Smooth muscle cell (in vitro differentiated cells): ENCODE measurements around the gene CINP. TPM values are rescaled to one million over a fixed set of nuclear protein-coding genes. Genes with fewer than 3 reads are reported as not detected.

Experiments used
- DNase-seq: peaks from one replicate; lab custom pipeline; 2025; ENCODE audit not compliant: unreplicated experiment; lab: John Stamatoyannopoulos, UW
- H2AFZ ChIP-seq: fragments of 200-600 bp; sonication (generic); 2 replicates; pipeline ENCODE4 v1.6.0; 2016; ENCODE audit warnings: antibody characterized with exemption, low read depth, mild to moderate bottlenecking
- H3F3A ChIP-seq: fragments of 200-600 bp; sonication (generic); 2 replicates; pipeline ENCODE4 v1.6.0; 2017; ENCODE audit warnings: antibody characterized with exemption, low read depth
- H3K27ac ChIP-seq: fragments of 200-600 bp; sonication (generic); 2 replicates; pipeline ENCODE4 v1.5.1; 2016; ENCODE audit warnings: low read depth, mild to moderate bottlenecking
- H3K27me3 ChIP-seq: fragments of 200-600 bp; sonication (generic); 2 replicates; pipeline ENCODE4 v1.6.1; 2016; ENCODE audit warnings: low read depth, mild to moderate bottlenecking
- H3K36me3 ChIP-seq: fragments of 200-600 bp; sonication (generic); 2 replicates; pipeline ENCODE4 v1.5.1; 2016; ENCODE audit warnings: low read depth
- H3K4me1 ChIP-seq: fragments of 200-600 bp; sonication (generic); 2 replicates; pipeline ENCODE4 v1.5.1; 2016; ENCODE audit warnings: low read depth
- H3K4me2 ChIP-seq: fragments of 200-600 bp; sonication (generic); 2 replicates; pipeline ENCODE4 v1.6.0; 2016; ENCODE audit warnings: mild to moderate bottlenecking
- H3K4me3 ChIP-seq: fragments of 200-600 bp; sonication (generic); 2 replicates; pipeline ENCODE4 v1.5.1; 2016; ENCODE audit warnings: mild to moderate bottlenecking
- H3K79me2 ChIP-seq: fragments of 200-600 bp; sonication (generic); 2 replicates; pipeline ENCODE4 v1.6.0; 2016; ENCODE audit warnings: low read depth, mild to moderate bottlenecking
- H3K9ac ChIP-seq: fragments of 200-600 bp; sonication (generic); 2 replicates; pipeline ENCODE4 v1.6.0; 2016; ENCODE audit warnings: low read depth
- H3K9me3 ChIP-seq: fragments of 200-600 bp; sonication (generic); replicated peaks from 2 replicates; pipeline ENCODE4 v1.5.1; 2016; ENCODE audit warnings: low read depth
- H4K20me1 ChIP-seq: fragments of 200-600 bp; sonication (generic); 2 replicates; pipeline ENCODE4 v1.6.0; 2016; ENCODE audit warnings: low read depth
- CTCF ChIP-seq: fragments of 200-600 bp; sonication (generic); IDR thresholded peaks from 2 replicates; pipeline ENCODE4 v1.5.1; 2017; ENCODE audit warnings: borderline replicate concordance, mild to moderate bottlenecking, antibody characterized with exemption; ENCODE audit not compliant: insufficient read depth, poor library complexity, severe bottlenecking
- WGBS: methylation state at CpG from one replicate; pipeline ENCODE4 v1.1.7; 2016; ENCODE audit warnings: low lambda C conversion rate; 5-methylcytosine and 5-hydroxymethylcytosine counted together
- polyA plus RNA-seq: library from polyadenylated mRNA; unstranded; fragments of >200 nt; fragmentation: Nextera tagmentation; extraction: Ambion mirVana; gene quantifications from 2 replicates; pipeline ENCODE4 v1.2.1, GENCODE V29; 2016
- total RNA-seq: library from RNA; depleted of rRNA; stranded (reverse); fragments of >200 nt; gene quantifications from 2 replicates; pipeline ENCODE4 v1.2.3, GENCODE V29; 2014

The CINP gene
- 36.5 and 51.8 TPM in 2 replicates for total RNA-seq
- 34.9 and 43.6 TPM in 2 replicates for polyA plus RNA-seq

DNA sequence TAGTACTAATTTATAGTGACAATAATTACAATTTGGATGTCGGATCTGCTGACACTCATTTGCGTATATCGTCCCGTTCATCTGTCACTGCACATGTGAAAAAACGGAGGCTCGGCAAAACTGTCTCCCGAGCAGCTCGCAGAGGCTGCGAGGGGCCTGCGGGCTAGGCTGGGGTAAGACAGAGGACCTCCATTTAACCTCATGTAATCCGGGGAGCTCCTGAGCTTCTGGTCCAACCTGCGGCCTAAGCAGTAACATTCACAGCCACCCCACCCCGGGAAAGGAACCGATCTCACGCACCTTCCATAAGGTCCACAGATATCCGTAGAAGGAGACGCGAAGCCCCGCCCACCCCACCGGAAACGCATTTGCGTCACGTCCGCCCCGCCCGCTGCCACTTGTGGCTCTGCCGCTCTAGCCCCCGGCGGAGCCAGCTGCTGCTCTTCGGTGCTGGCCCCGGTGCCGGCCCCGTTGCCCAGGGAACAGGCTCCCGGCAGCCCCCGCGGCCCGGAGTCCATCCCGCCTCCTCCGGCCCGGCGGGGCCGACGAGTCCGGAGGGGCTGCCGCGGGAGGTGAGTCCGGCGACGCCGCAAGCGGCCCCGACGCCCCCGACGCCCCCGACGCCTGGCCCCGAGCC, at the start of gene CINP, which contains the start of gene TECPR2:
Gene CINP (minus strand): TSS at position 346 of the 637 bp plus-strand sequence. CDS start 39 bp downstream, at position 307.
Gene TECPR2 (plus strand): TSS at position 397 of the 637 bp plus-strand sequence. CDS start 13,781 bp downstream, outside the sequence.
- peak within 1 kb of the TSS; percentile 91 for H2AFZ ChIP-seq
- peaks cover 50% of the 10 kb centered on the region for H3K79me2 ChIP-seq
- H3K4me1 ChIP-seq, result peaks cover 12% of the 10 kb centered on the region
- H3K27me3 ChIP-seq, result no peaks in the 10 kb centered on the region
- TF ChIP-seq CTCF, result no peak
- peak within 1 kb of the TSS; percentile 96 for H3K4me2 ChIP-seq
- peak within 1 kb of the TSS; percentile 84 for H3K4me3 ChIP-seq
- peak within 1 kb of the TSS; percentile 91 for H3K9ac ChIP-seq
- under 1% methylated on average over 32 of the region's 58 CpGs for WGBS
- no peaks in the 10 kb centered on the region for H3K9me3 ChIP-seq
- H3K27ac ChIP-seq, result peak within 1 kb of the TSS; percentile 84
- H4K20me1 ChIP-seq, result peaks cover 9% of the 10 kb centered on the region
- no peaks in the 10 kb centered on the region for H3K36me3 ChIP-seq
- no peaks in the 10 kb centered on the region for H3F3A ChIP-seq
- DNase-seq, result peak; percentile 92

GRCh38 chr14:102408724-102409123, 46.0 kb upstream of the CINP start:
- Histone ChIP-seq H4K20me1 (no peaks in the 10 kb centered on the region), H2AFZ (no peak overlapping the region), H3K27ac (no peak overlapping the region), H3K79me2 (no peaks in the 10 kb centered on the region), H3F3A (no peaks in the 10 kb centered on the region), H3K9ac (no peak overlapping the region), H3K36me3 (peaks cover 12% of the 10 kb centered on the region), H3K4me1 (no peaks in the 10 kb centered on the region), H3K4me2 (no peak overlapping the region), H3K9me3 (no peaks in the 10 kb centered on the region), H3K4me3 (no peak overlapping the region), H3K27me3 (no peaks in the 10 kb centered on the region)
- no peak for TF ChIP-seq CTCF
- DNase-seq, result no peak

- Histone ChIP-seq H3F3A (no peaks in the 10 kb centered on the region), H3K4me2 (no peak overlapping the region), H3K27me3 (no peaks in the 10 kb centered on the region), H3K4me1 (no peaks in the 10 kb centered on the region), H2AFZ (no peak overlapping the region), H3K36me3 (peaks cover 26% of the 10 kb centered on the region), H3K9ac (no peak overlapping the region), H3K4me3 (no peak overlapping the region), H4K20me1 (no peaks in the 10 kb centered on the region), H3K79me2 (no peaks in the 10 kb centered on the region), H3K27ac (no peak overlapping the region), H3K9me3 (peaks cover 13% of the 10 kb centered on the region)
- WGBS, result 92% methylated on average over 7 of the region's 7 CpGs
- no peak for DNase-seq
- TF ChIP-seq CTCF, result no peak
Observed at GRCh38 chr14:102407258-102407657, 44.6 kb upstream of the CINP start.

DNA sequence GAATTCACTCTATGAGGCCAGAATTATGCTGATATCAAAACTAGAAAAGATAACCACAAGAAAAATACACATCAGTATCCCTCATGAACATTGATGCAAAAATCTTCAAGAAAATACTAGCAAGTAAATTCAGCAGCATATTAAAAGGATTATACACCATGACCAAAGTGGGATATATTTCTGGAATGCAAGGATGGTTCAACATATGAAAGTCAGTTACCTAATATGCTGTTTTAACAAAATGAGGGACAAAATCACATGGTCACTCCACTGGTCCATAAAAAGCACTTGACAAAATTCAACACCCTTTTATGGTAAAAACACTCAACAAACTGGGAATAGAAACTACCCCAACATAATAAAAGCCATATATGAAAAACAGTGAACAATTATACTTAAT, 40.3 kb upstream of the CINP start:
- peaks cover 28% of the 10 kb centered on the region for H3K36me3 ChIP-seq
- H3K4me2 ChIP-seq, result no peak overlapping the region
- no peaks in the 10 kb centered on the region for H4K20me1 ChIP-seq
- H3K27me3 ChIP-seq, result no peaks in the 10 kb centered on the region
- H3K4me1 ChIP-seq, result no peaks in the 10 kb centered on the region
- DNase-seq, result no peak
- H3K4me3 ChIP-seq, result no peak overlapping the region
- no peak overlapping the region for H3K27ac ChIP-seq
- H2AFZ ChIP-seq, result no peak overlapping the region
- no peaks in the 10 kb centered on the region for H3K79me2 ChIP-seq
- TF ChIP-seq CTCF, result no peak
- no peaks in the 10 kb centered on the region for H3F3A ChIP-seq
- H3K9me3 ChIP-seq, result peaks cover 25% of the 10 kb centered on the region
- H3K9ac ChIP-seq, result no peak overlapping the region
